OCI-LY3 (cell line): ENCODE results near the gene C1orf52.

Experiments used
- EZH2phosphoT487 ChIP-seq: fragments of 200-600 bp; shearing (Covaris generic); IDR thresholded peaks from 2 replicates; pipeline ENCODE4 v1.6.1; 2018; ENCODE audit warnings: antibody characterized with exemption, mixed run types, low read depth
- TF ChIP-seq, protein P1 (sequence below): fragments of 200-600, 300-600 bp; sonication (generic); IDR thresholded peaks from 2 replicates; pipeline ENCODE4 v1.5.1; 2014; ENCODE audit warnings: antibody characterized with exemption, low read length, low read depth

DNA sequence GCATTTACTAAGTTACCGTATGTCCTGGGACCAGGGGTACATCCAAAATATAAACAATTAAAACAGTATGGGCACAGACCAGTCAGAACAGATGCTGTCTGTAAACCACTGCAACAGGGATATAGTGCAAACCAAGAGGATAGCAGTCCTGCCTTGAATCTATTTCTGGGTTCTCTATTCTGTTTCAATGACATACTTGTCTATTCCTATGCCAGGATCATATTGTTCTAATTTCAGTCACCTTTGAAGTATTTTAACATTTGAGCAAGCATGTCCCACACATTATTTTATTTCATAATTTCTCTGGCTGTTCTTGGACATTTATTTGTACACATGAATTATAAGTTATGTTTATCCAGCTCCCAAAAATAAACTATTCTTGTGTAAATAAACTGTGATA is 30.5 kb downstream of the C1orf52 start:
- TF ChIP-seq, protein P1, sequence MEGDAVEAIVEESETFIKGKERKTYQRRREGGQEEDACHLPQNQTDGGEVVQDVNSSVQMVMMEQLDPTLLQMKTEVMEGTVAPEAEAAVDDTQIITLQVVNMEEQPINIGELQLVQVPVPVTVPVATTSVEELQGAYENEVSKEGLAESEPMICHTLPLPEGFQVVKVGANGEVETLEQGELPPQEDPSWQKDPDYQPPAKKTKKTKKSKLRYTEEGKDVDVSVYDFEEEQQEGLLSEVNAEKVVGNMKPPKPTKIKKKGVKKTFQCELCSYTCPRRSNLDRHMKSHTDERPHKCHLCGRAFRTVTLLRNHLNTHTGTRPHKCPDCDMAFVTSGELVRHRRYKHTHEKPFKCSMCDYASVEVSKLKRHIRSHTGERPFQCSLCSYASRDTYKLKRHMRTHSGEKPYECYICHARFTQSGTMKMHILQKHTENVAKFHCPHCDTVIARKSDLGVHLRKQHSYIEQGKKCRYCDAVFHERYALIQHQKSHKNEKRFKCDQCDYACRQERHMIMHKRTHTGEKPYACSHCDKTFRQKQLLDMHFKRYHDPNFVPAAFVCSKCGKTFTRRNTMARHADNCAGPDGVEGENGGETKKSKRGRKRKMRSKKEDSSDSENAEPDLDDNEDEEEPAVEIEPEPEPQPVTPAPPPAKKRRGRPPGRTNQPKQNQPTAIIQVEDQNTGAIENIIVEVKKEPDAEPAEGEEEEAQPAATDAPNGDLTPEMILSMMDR = no peak
- no peak for TF ChIP-seq EZH2phosphoT487
